Measurements from ENCODE around the gene NME9.

- TF ChIP-seq CTCF (conservative IDR thresholded peaks at IDR 0.05 in 1 of 2, IDR thresholded peaks at IDR 0.05 in 1 of 2; ENCODE audit: extremely low read depth in 1 of 2, insufficient read depth in 1 of 2, low read depth in 1 of 2, low read length in 2 of 2), result no peak
- TF ChIP-seq EZH2 (IDR thresholded peaks at IDR 0.05; ENCODE audit: borderline replicate concordance, low read length), result no peak
Measured at GRCh38 chr3:138303474-138303873, 26.2 kb downstream of the NME9 start.
